B cell (primary cell): ENCODE data around the gene CFAP20. TPM values are rescaled to one million over a fixed set of nuclear protein-coding genes. Genes with fewer than 3 reads are reported as not detected.

Source experiments
- ATAC-seq: fragments of 200-7000 bp; cut with Tn5 transposase; one replicate; pipeline ENCODE4 v1.10.0; 2021; ENCODE audit warnings: low read depth, mild to moderate bottlenecking, moderate number of reproducible peaks, moderate library complexity
- CTCF ChIA-PET: fragments of 350-600 bp; sonication (Branson Sonifier 250); formaldehyde crosslinking; loops from one replicate; lab custom pipeline; 2021; ENCODE audit warnings: antibody characterized with exemption, inconsistent platforms; lab: Charles Lee
- POLR2A ChIA-PET: fragments of 350-600 bp; sonication (Branson Sonifier 250); formaldehyde crosslinking; loops from one replicate; lab custom pipeline; 2021; ENCODE audit warnings: antibody characterized with exemption; lab: Charles Lee
- DNase-seq: peaks from one replicate; pipeline ENCODE4 v3.0.0; 2013
- H2AFZ ChIP-seq: 2 replicates; pipeline ENCODE4 v1.6.1; 2012; ENCODE audit warnings: mild to moderate bottlenecking, low read depth, low read length; ENCODE audit not compliant: insufficient read depth, poor library complexity, severe bottlenecking
- H3K27ac ChIP-seq, 2 donors: 1 replicate in 1 of 2; 2 replicates in 1 of 2; pipeline ENCODE4 v1.5.1; 2012 to 2013; ENCODE audit warnings: low read length in 2 of 2, mild to moderate bottlenecking in 2 of 2, moderate library complexity in 1 of 2
- H3K27me3 ChIP-seq, 4 experiments: fragments of 200-600 bp in 1 of 4; sonication (generic) in 1 of 4; replicated peaks in 1 of 4; 1 replicate in 2 of 4; 2 replicates in 2 of 4; pipeline versions ENCODE4 v1.6.1 to v1.7.0; 2013 to 2016; ENCODE audit warnings: low read length in 3 of 4, mild to moderate bottlenecking in 2 of 4, mixed read lengths in 1 of 4, moderate library complexity in 1 of 4; ENCODE audit not compliant: insufficient read depth in 4 of 4, control insufficient read depth in 3 of 4; ENCODE audit errors: control extremely low read depth in 1 of 4
- H3K36me3 ChIP-seq, 2 experiments: replicated peaks in 1 of 2; 1 replicate in 1 of 2; 2 replicates in 1 of 2; pipeline versions ENCODE4 v1.6.1 to v1.7.1; 2013; ENCODE audit warnings: low read length in 1 of 2; ENCODE audit not compliant: insufficient read depth in 2 of 2, control insufficient read depth in 1 of 2; ENCODE audit errors: control extremely low read depth in 1 of 2, extremely low read depth in 1 of 2
- H3K4me1 ChIP-seq, 2 donors: fragments of 200-600 bp in 1 of 2; sonication (generic) in 1 of 2; 1 replicate in 1 of 2; 2 replicates in 1 of 2; pipeline versions ENCODE4 v1.5.1 to v1.6.1; 2013 to 2017; ENCODE audit warnings: low read length in 2 of 2; ENCODE audit not compliant: control insufficient read depth in 2 of 2, insufficient read depth in 2 of 2
- H3K4me2 ChIP-seq: replicated peaks from 2 replicates; pipeline ENCODE3; 2012; ENCODE audit warnings: mild to moderate bottlenecking, low read depth, low read length; ENCODE audit not compliant: poor library complexity, severe bottlenecking
- H3K4me3 ChIP-seq, 5 experiments: fragments of 200-600 bp in 1 of 5; sonication (generic) in 1 of 5; 1 replicate in 3 of 5; 2 replicates in 2 of 5; pipeline versions ENCODE4 v1.5.1 to v1.7.0; 2011 to 2016; ENCODE audit warnings: low read length in 4 of 5, mild to moderate bottlenecking in 4 of 5, low read depth in 2 of 5, control low read depth in 1 of 5, moderate library complexity in 1 of 5; ENCODE audit not compliant: insufficient read depth in 1 of 5; ENCODE audit errors: control extremely low read depth in 1 of 5, extremely low read depth in 1 of 5
- H3K79me2 ChIP-seq: fragments of 200-600 bp; sonication (generic); one replicate; pipeline ENCODE4 v1.6.0; 2016; ENCODE audit warnings: low read length; ENCODE audit not compliant: control insufficient read depth, insufficient read depth
- H3K9ac ChIP-seq: fragments of 200-600 bp; sonication (generic); 2 replicates; pipeline ENCODE4 v1.6.1; 2017; ENCODE audit warnings: mild to moderate bottlenecking, low read length, moderate library complexity
- H3K9me3 ChIP-seq, 3 donors: one replicate each; pipeline versions ENCODE4 v1.6.1 to v1.7.1; 2013; ENCODE audit warnings: low read length in 2 of 3; ENCODE audit not compliant: control insufficient read depth in 2 of 3, insufficient read depth in 1 of 3; ENCODE audit errors: control extremely low read depth in 1 of 3
- H4K20me1 ChIP-seq: 2 replicates; pipeline ENCODE4 v1.6.0; 2012; ENCODE audit warnings: mild to moderate bottlenecking, low read length; ENCODE audit not compliant: insufficient read depth, control insufficient read depth, poor library complexity, severe bottlenecking
- H3K27ac Mint-ChIP-seq: one replicate; pipeline ENCODE4 v1.8.0; 2021; ENCODE audit warnings: mixed read lengths
- H3K27me3 Mint-ChIP-seq: one replicate; pipeline ENCODE4 v1.8.0; 2021; ENCODE audit warnings: mixed read lengths
- H3K4me1 Mint-ChIP-seq: one replicate; pipeline ENCODE4 v1.8.0; 2021; ENCODE audit warnings: mixed read lengths
- H3K4me3 Mint-ChIP-seq: one replicate; pipeline ENCODE4 v1.8.0; 2021; ENCODE audit warnings: mixed read lengths
- H3K9me3 Mint-ChIP-seq: one replicate; pipeline ENCODE4 v1.8.0; 2022; ENCODE audit warnings: mixed read lengths; ENCODE audit not compliant: insufficient read depth
- CTCF ChIP-seq: fragments of 200-600 bp; IDR thresholded peaks from one replicate; pipeline ENCODE4 v1.8.0; 2022; ENCODE audit warnings: antibody characterized with exemption, mild to moderate bottlenecking
- EZH2 ChIP-seq: IDR thresholded peaks from 2 replicates; pipeline ENCODE4 v1.6.1; 2012; ENCODE audit warnings: borderline replicate concordance, low read depth, mild to moderate bottlenecking, moderate library complexity, low read length; ENCODE audit not compliant: insufficient read depth, poor library complexity, severe bottlenecking
- WGBS: methylation state at CpG from one replicate; pipeline ENCODE4 v1.1.5; 2013; ENCODE audit warnings: missing lambda C conversion rate; ENCODE audit not compliant: insufficient coverage; 5-methylcytosine and 5-hydroxymethylcytosine counted together
- intact Hi-C: fragments of 100-400 bp; cut with micrococcal nuclease; formaldehyde crosslinking; loops from one replicate; pipeline ENCODE4 v1.10.0; 2022
- polyA plus RNA-seq: library from polyadenylated mRNA; depleted of rRNA; stranded (reverse); fragments of >200 nt; gene quantifications from 2 replicates; pipeline ENCODE4 v1.2.3, GENCODE V29; 2012
- total RNA-seq, 2 donors: library from RNA; stranded (reverse); fragments of 120-200 nt in 1 of 2; gene quantifications; 1 replicate in 1 of 2; 2 replicates in 1 of 2; pipeline versions ENCODE4 v1.2.3 to v1.2.4, GENCODE V29; 2013 to 2022

Gene CFAP20
- total and polyA plus RNA-seq, 2 donors (not counting 1 experiment from before 2014, with no cell fraction given) = 27.3 to 45.4 TPM

- ATAC-seq (no peak), DNase-seq (no peak)
- H3K27me3 Mint-ChIP-seq = no peaks in the 10 kb centered on the region
- no peaks in the 10 kb centered on the region for H3K9me3 Mint-ChIP-seq
- TF ChIP-seq EZH2 (no peak), CTCF (no peak)
- ChIA-PET CTCF (interaction anchor here (0.6 to 1.2 kb wide), 4 partner anchors 10 to 223 kb away, joined by 3 to 5 read pairs (median 4); no protein-coding TSS in a partner anchor), POLR2A (interaction anchor here (0.6 kb wide), 1 partner anchor 12 kb away, joined by 11 read pairs; no protein-coding TSS in a partner anchor)
- 100% methylated on average over 5 of the region's 6 CpGs for WGBS
- peaks cover 72% of the 10 kb centered on the region for H3K79me2 ChIP-seq
- H4K20me1 ChIP-seq = peaks cover 51% of the 10 kb centered on the region
- no peak overlapping the region for H3K27ac ChIP-seq
- H3K4me2 ChIP-seq = no peak overlapping the region
- no peak overlapping the region for H2AFZ ChIP-seq
- H3K9me3 ChIP-seq = no peaks in the 10 kb centered on the region
- peaks cover 9 to 13% of the 10 kb centered on the region in 2 donors for H3K4me1 ChIP-seq
- H3K36me3 ChIP-seq = peaks cover 5 to 8% of the 10 kb centered on the region in 2 experiments
- no peak overlapping the region for H3K4me3 Mint-ChIP-seq
- H3K4me1 Mint-ChIP-seq = peaks cover 41% of the 10 kb centered on the region
- intact Hi-C loops = no loop called here
- no peak overlapping the region for H3K27ac Mint-ChIP-seq
- no peak overlapping the region for H3K9ac ChIP-seq
- H3K27me3 ChIP-seq = no peaks in the 10 kb centered on the region
- H3K4me3 ChIP-seq = no peak overlapping the region
These were observed 8.0 kb downstream of the CFAP20 start for GRCh38 chr16:58121132-58121531.

GRCh38 chr16:58120234-58120633, 8.9 kb downstream of the CFAP20 start:
- Histone ChIP-seq H3K9me3 (no peaks in the 10 kb centered on the region), H3K4me2 (no peak overlapping the region), H3K4me1 (peaks cover 4 to 9% of the 10 kb centered on the region in 2 donors), H3K9ac (no peak overlapping the region), H3K4me3 (no peak overlapping the region), H3K36me3 (peaks cover 7 to 17% of the 10 kb centered on the region in 2 experiments), H4K20me1 (peaks cover 51% of the 10 kb centered on the region), H3K27me3 (no peaks in the 10 kb centered on the region), H3K79me2 (peaks cover 63% of the 10 kb centered on the region), H3K27ac (no peak overlapping the region), H2AFZ (no peak overlapping the region)
- H3K27me3 Mint-ChIP-seq = no peaks in the 10 kb centered on the region
- ATAC-seq (no peak), DNase-seq (no peak)
- TF ChIP-seq CTCF (no peak), EZH2 (no peak)
- ChIA-PET CTCF (no interaction called here), POLR2A (no interaction called here)
- no peaks in the 10 kb centered on the region for H3K9me3 Mint-ChIP-seq
- no peak overlapping the region for H3K27ac Mint-ChIP-seq
- peaks cover 35% of the 10 kb centered on the region for H3K4me1 Mint-ChIP-seq
- 100% methylated on average over 1 of the region's 3 CpGs for WGBS
- H3K4me3 Mint-ChIP-seq = no peak overlapping the region
- intact Hi-C loops = no loop called here
